Psoas muscle (tissue), 8 donors: Measurements from ENCODE around the gene BBLN. TPM values are rescaled to one million over a fixed set of nuclear protein-coding genes. Genes with fewer than 3 reads are reported as not detected.

Experiments
- ATAC-seq, 4 donors: fragments of 200-7000 bp; cut with Tn5 transposase; one replicate each; pipeline ENCODE4 v1.9.1; 2020; ENCODE audit warnings: moderate library complexity in 3 of 4, mild to moderate bottlenecking in 2 of 4
- DNase-seq, 2 donors: peaks; one replicate each; pipeline ENCODE4 v3.0.0-alpha.2; 2020
- H3K27ac ChIP-seq: fragments of 200-600 bp; one replicate; pipeline ENCODE4 v1.8.0; 2022
- H3K27me3 ChIP-seq, 3 donors: fragments of 200-600 bp in 1 of 3; one replicate each; pipeline versions ENCODE4 v1.6.1 to v1.8.0; 2013 to 2022; ENCODE audit warnings: low read length in 2 of 3, mild to moderate bottlenecking in 2 of 3, moderate library complexity in 1 of 3; ENCODE audit not compliant: insufficient read depth in 3 of 3
- H3K36me3 ChIP-seq, 2 donors: fragments of 200-600 bp in 1 of 2; one replicate each; pipeline versions ENCODE4 v1.6.1 to v1.8.0; 2013 to 2022; ENCODE audit warnings: low read depth in 1 of 2, mild to moderate bottlenecking in 1 of 2, moderate library complexity in 1 of 2; ENCODE audit not compliant: insufficient read depth in 1 of 2
- H3K4me1 ChIP-seq: fragments of 200-600 bp; one replicate; pipeline ENCODE4 v1.8.0; 2022
- H3K4me3 ChIP-seq: fragments of 200-600 bp; one replicate; pipeline ENCODE4 v1.8.0; 2022; ENCODE audit warnings: mild to moderate bottlenecking
- H3K9me3 ChIP-seq: fragments of 200-600 bp; one replicate; pipeline ENCODE4 v1.8.0; 2022
- CTCF ChIP-seq: fragments of 200-600 bp; IDR thresholded peaks from one replicate; pipeline ENCODE4 v1.8.0; 2022; ENCODE audit warnings: antibody characterized with exemption
- WGBS, 3 donors: extraction: QIAGEN DNeasy Blood & Tissue Kit; methylation state at CpG; one replicate each; pipeline versions ENCODE4 v1.1.6 to v1.1.7; 2013; 5-methylcytosine and 5-hydroxymethylcytosine counted together
- intact Hi-C, 2 donors: fragments of 100-400 bp; cut with DNase I; formaldehyde crosslinking; loops; one replicate each; pipeline versions ENCODE4 v1.11.0 to v1.14.2; 2022
- polyA plus RNA-seq, 3 donors: library from polyadenylated mRNA; stranded (reverse); fragments of 200-250 nt; gene quantifications; one replicate each; pipeline ENCODE4 v1.2.3, GENCODE V29; 2013
- total RNA-seq, 4 donors: library from RNA; stranded (reverse); fragmentation: NEBNext Ultra II Directional in 2 of 4; extraction: Animal tissue kit (Norgen Biotek cat#: 25700) in 2 of 4; gene quantifications; one replicate each; pipeline versions ENCODE4 v1.2.1 to v1.2.4, GENCODE V29; 2021 to 2023
- donor health status: healthy with polysubstance abuse.
- donor health status: DM: no; HTN: no; CAD: no; lungs with moderate emphysema.
- donor health status: Bipolar disorder and iron deficiency.
- donor health status: healthy.
- donor health status: DM: yes; HTN: yes; CAD: no.
- donor health status: DM: no; HTN: no; CAD: no.
- donor health status: DM: no; HTN: no; CAD: no.
- donor health status: DM: yes; HTN: yes; CAD: no.

The BBLN gene
- total and polyA plus RNA-seq, 7 donors: 14.0 to 36.2 (median 21.3) TPM

- WGBS, 3 donors: 95 to 97% (median 96%) methylated on average over 4 of the region's 4 CpGs
- Histone ChIP-seq H3K27ac (no peak overlapping the region), H3K36me3 (peaks cover 9 to 100% of the 10 kb centered on the region in 2 donors), H3K4me1 (peaks cover under 1% of the 10 kb centered on the region), H3K4me3 (no peak overlapping the region), H3K9me3 (no peaks in the 10 kb centered on the region), H3K27me3 (no peaks in the 10 kb centered on the region)
- ATAC-seq (no peak), DNase-seq (no peak)
- no peak for TF ChIP-seq CTCF
- intact Hi-C loops: no loop called here
Measured at GRCh38 chr9:128167209-128167608, 7.1 kb downstream of the BBLN start.

GRCh38 chr9:128168731-128169308, 8.8 kb downstream of the BBLN start:
- 87 to 91% (median 91%) methylated on average over 8 of the region's 8 CpGs for WGBS, 3 donors
- ATAC-seq (no peak), DNase-seq (no peak)
- no peak for TF ChIP-seq CTCF
- intact Hi-C loops: no loop called here
- peaks cover 4 to 95% of the 10 kb centered on the region in 2 donors for H3K36me3 ChIP-seq
- no peaks in the 10 kb centered on the region for H3K4me1 ChIP-seq
- no peaks in the 10 kb centered on the region for H3K9me3 ChIP-seq
- no peak overlapping the region for H3K4me3 ChIP-seq
- no peak overlapping the region for H3K27ac ChIP-seq
- no peaks in the 10 kb centered on the region for H3K27me3 ChIP-seq

- Histone ChIP-seq H3K36me3 (peaks cover 4 to 95% of the 10 kb centered on the region in 2 donors), H3K4me1 (no peaks in the 10 kb centered on the region), H3K27me3 (no peaks in the 10 kb centered on the region), H3K27ac (no peak overlapping the region), H3K9me3 (no peaks in the 10 kb centered on the region), H3K4me3 (no peak overlapping the region)
- ATAC-seq (no peak), DNase-seq (no peak)
- WGBS, 3 donors: 86 to 88% (median 86%) methylated on average over 8 of the region's 8 CpGs
- intact Hi-C loops: no loop called here
- TF ChIP-seq CTCF: no peak
Measured at GRCh38 chr9:128169492-128169891, 9.4 kb downstream of the BBLN start.

- DNase-seq: no peak
- Histone ChIP-seq H3K36me3 (peaks cover 4 to 95% of the 10 kb centered on the region in 2 donors), H3K4me3 (no peak overlapping the region), H3K27ac (no peak overlapping the region), H3K4me1 (no peaks in the 10 kb centered on the region), H3K27me3 (no peaks in the 10 kb centered on the region), H3K9me3 (no peaks in the 10 kb centered on the region)
- intact Hi-C loops: no loop called here
- 87 to 93% (median 87%) methylated on average over 8 of the region's 8 CpGs for WGBS, 3 donors
- no peak for ATAC-seq
- TF ChIP-seq CTCF: no peak
Measured at GRCh38 chr9:128169925-128170324, 9.9 kb downstream of the BBLN start.

- H3K4me1 ChIP-seq: no peaks in the 10 kb centered on the region
- ATAC-seq (no peak), DNase-seq (no peak)
- H3K4me3 ChIP-seq: no peak overlapping the region
- H3K9me3 ChIP-seq: no peaks in the 10 kb centered on the region
- H3K27me3 ChIP-seq: no peaks in the 10 kb centered on the region
- 74 to 92% (median 86%) methylated on average over 4 of the region's 4 CpGs for WGBS, 3 donors
- peaks cover 0 to 95% of the 10 kb centered on the region in 2 donors for H3K36me3 ChIP-seq
- no peak for TF ChIP-seq CTCF
- intact Hi-C loops: no loop called here
- no peak overlapping the region for H3K27ac ChIP-seq
Measured at GRCh38 chr9:128174062-128174461, 14.0 kb downstream of the BBLN start.
